Calu3 (cell line): ENCODE data around the gene NFE2L1. TPM values are rescaled to one million over a fixed set of nuclear protein-coding genes. Genes with fewer than 3 reads are reported as not detected.

ENCODE experiments used
- BruUV-seq: library from RNA; stranded (reverse); fragments of 400-500 nt; replicated peaks from 2 replicates; lab custom pipeline; 2021; lab: Mats Ljungman, UMichigan
- CTCF ChIA-PET: fragments of 300-600 bp; sonication (Branson Sonifier 250); formaldehyde crosslinking; loops from one replicate; lab custom pipeline; 2022; ENCODE audit warnings: antibody characterized with exemption; lab: Charles Lee
- DNase-seq: peaks from one replicate; pipeline ENCODE4 v3.0.0; 2022
- H3K27ac Mint-ChIP-seq: one replicate; pipeline ENCODE4 v1.8.0; 2022; ENCODE audit warnings: mixed read lengths; ENCODE audit not compliant: unreplicated experiment
- H3K27me3 Mint-ChIP-seq: one replicate; pipeline ENCODE4 v1.8.0; 2022; ENCODE audit warnings: mixed read lengths; ENCODE audit not compliant: unreplicated experiment
- H3K36me3 Mint-ChIP-seq: one replicate; pipeline ENCODE4 v1.8.0; 2022; ENCODE audit warnings: mild to moderate bottlenecking, moderate library complexity, mixed read lengths; ENCODE audit not compliant: insufficient read depth, unreplicated experiment
- H3K4me1 Mint-ChIP-seq: one replicate; pipeline ENCODE4 v1.8.0; 2022; ENCODE audit warnings: mild to moderate bottlenecking, low read depth, mixed read lengths; ENCODE audit not compliant: unreplicated experiment
- H3K4me3 Mint-ChIP-seq: one replicate; pipeline ENCODE4 v1.8.0; 2022; ENCODE audit warnings: mild to moderate bottlenecking, low read depth, moderate library complexity, mixed read lengths; ENCODE audit not compliant: unreplicated experiment
- H3K9me3 Mint-ChIP-seq: one replicate; pipeline ENCODE4 v1.8.0; 2022; ENCODE audit warnings: low read depth, mixed read lengths; ENCODE audit not compliant: unreplicated experiment
- intact Hi-C: fragments of 100-400 bp; cut with micrococcal nuclease; formaldehyde crosslinking; loops from one replicate; pipeline ENCODE4 v1.10.0; 2022; ENCODE audit not compliant: unreplicated experiment
- total RNA-seq: library from RNA; stranded (reverse); gene quantifications from 2 replicates; pipeline ENCODE4 v1.2.3, GENCODE V29; 2022
- TF ChIP-seq, protein P1 (sequence below): fragments of 200-600 bp; IDR thresholded peaks from one replicate; pipeline ENCODE4 v1.8.0; 2022; ENCODE audit warnings: antibody characterized with exemption; ENCODE audit not compliant: unreplicated experiment

NFE2L1 gene
- total RNA-seq, 1 experiment from 2014 or later, result 247 TPM

DNA sequence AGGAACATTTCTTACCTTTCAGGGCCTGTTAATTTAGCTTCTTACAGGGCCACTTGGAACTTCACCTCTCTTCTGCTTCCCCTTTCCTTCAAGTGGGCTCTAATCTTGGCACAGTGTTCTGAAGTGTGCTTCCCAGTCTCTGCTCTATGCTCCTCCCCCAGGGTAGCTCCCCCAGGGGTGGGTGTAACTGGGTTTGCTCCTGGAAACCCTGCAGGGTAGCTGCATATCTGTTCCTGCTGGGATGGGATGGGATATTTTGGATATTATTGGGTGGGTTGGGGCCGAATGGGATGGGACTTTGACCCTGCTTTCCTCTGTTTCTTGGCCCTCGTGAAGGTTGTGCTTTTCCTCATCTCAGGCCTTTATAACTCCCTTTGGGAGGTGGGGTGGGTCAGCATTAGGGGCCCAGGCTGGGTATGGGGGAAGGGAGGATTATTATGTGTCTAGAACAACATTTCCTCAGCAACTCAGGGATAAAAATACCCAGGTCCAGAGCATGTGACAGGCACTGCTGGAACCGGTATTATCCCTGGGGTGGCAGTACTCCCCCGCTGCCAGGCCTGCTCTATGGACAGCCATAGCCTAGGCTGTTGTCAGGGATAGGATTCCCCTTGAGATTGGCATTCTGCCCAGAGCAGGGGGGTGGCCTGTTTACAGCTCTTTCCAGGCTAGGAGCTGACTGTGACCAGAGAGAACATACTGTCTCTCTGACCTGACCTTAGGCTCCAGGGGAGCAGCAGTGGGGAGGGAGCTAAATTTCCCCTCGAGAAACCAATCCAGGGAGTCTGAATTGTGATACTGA lies 5.0 kb downstream of the NFE2L1 start:
- CTCF ChIA-PET, result interaction anchor here (1.3 to 1.9 kb wide), 3 partner anchors 22 to 53 kb away, joined by 3 to 5 read pairs (median 5); no protein-coding TSS in a partner anchor
- Mint-ChIP-seq H3K27me3 (no peaks in the 10 kb centered on the region), H3K4me3 (peak overlapping the region; percentile 94), H3K36me3 (peaks cover 93% of the 10 kb centered on the region), H3K4me1 (peaks cover 67% of the 10 kb centered on the region), H3K27ac (peak overlapping the region; percentile 9), H3K9me3 (no peaks in the 10 kb centered on the region)
- BruUV-seq, result no TSS peak
- DNase-seq, result peak; percentile 53
- intact Hi-C loops, result no loop called here
- TF ChIP-seq, protein P1, sequence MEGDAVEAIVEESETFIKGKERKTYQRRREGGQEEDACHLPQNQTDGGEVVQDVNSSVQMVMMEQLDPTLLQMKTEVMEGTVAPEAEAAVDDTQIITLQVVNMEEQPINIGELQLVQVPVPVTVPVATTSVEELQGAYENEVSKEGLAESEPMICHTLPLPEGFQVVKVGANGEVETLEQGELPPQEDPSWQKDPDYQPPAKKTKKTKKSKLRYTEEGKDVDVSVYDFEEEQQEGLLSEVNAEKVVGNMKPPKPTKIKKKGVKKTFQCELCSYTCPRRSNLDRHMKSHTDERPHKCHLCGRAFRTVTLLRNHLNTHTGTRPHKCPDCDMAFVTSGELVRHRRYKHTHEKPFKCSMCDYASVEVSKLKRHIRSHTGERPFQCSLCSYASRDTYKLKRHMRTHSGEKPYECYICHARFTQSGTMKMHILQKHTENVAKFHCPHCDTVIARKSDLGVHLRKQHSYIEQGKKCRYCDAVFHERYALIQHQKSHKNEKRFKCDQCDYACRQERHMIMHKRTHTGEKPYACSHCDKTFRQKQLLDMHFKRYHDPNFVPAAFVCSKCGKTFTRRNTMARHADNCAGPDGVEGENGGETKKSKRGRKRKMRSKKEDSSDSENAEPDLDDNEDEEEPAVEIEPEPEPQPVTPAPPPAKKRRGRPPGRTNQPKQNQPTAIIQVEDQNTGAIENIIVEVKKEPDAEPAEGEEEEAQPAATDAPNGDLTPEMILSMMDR, result no peak

DNA sequence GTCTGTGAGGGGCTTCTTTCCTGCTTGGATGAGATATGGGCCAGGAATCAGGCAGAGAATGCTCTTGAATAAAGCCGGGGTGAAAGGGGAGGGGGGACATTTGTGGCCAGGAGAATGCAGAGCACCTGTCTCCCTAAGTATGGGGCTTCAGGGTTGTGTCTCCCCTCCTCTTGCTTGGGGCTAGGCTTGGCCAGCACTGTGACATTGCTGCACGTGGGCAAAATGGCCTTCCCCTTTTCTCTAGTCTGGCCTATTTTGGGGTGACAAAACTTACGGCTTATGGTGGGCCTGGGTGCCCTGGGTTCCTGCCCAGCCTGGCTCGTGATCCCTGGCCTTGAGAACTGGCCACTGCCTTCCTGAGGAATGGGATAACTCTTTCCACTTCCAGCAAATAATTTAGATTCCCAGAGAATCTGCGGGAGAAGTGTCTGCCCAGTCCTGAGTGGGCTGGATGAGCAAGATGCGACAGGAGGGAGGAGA lies 5.6 kb downstream of the NFE2L1 start:
- no TSS peak for BruUV-seq
- CTCF ChIA-PET, result no interaction called here
- Mint-ChIP-seq H3K27ac (peak overlapping the region; percentile 9), H3K36me3 (peaks cover 93% of the 10 kb centered on the region), H3K27me3 (no peaks in the 10 kb centered on the region), H3K4me1 (peaks cover 71% of the 10 kb centered on the region), H3K4me3 (peak overlapping the region; percentile 94), H3K9me3 (no peaks in the 10 kb centered on the region)
- no peak for DNase-seq
- TF ChIP-seq, protein P1, result no peak
- intact Hi-C loops, result no loop called here

DNA sequence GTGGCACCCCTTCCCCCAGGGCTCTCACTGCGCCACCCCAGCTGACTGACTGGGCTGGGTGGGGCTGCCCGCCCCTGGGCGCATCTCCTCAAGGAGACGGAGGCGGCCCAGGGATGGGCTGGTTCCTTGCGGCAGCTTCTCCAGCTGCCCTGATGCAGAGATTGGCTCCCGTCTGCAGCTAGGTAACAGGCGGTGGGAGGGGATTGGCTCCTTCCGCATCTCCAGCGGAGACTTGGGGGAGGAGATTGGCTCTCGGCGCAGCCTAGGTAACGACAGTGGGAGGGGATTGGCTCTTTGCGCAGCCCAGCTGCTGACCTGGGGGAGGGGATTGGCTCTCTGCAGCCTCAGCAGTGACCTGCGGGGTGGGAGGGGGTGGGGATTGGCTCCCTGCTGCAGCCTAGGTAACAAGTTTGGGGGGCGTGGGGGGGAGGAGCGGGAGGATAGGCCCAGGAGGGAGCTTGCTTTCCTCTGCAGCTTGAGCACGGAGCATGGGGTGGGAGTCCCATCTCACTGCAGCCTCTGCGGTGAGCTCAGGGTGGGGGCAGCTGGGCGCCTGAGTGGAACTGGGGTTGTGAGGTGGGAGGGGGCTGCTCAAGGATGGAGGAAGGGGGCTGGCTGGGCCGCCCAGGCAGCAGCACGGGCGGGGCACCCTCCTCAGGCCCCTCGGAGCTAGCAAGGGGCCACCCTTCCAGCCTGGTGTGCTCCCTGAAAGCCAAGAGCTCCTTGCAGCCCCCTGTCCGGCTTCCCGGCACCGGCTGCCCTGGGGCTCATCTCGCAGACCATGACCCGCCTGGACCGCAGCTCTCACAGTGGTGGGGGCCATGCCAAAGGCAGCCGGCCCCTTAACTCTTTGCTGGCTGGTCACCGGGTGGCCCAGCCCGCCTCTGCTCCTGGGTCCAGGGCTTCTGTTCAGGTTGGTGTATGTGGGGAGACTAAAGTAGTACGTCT lies 6.4 kb downstream of the NFE2L1 start:
- peak overlapping the region; percentile 45 for H3K4me3 Mint-ChIP-seq
- H3K4me1 Mint-ChIP-seq, result peaks cover 73% of the 10 kb centered on the region
- H3K36me3 Mint-ChIP-seq, result peaks cover 93% of the 10 kb centered on the region
- intact Hi-C loops, result no loop called here
- H3K9me3 Mint-ChIP-seq, result no peaks in the 10 kb centered on the region
- no peak for DNase-seq
- no TSS peak for BruUV-seq
- TF ChIP-seq, protein P1, result no peak
- no peaks in the 10 kb centered on the region for H3K27me3 Mint-ChIP-seq
- CTCF ChIA-PET, result interaction anchor here (0.5 to 2.1 kb wide), 2 partner anchors 28 to 105 kb away, joined by 3 to 8 read pairs; no protein-coding TSS in a partner anchor
- peak overlapping the region; percentile 96 for H3K27ac Mint-ChIP-seq
